NCI-H82 treated with DMSO at 0.1 percent for 48 hours (cell line): ENCODE results near the gene HOXD11.
A peak's percentile ranks its signal among the peaks of the same experiment; 100 is the strongest.

Source experiments
- DNase-seq: peaks from one replicate; lab custom pipeline; 2025; ENCODE audit not compliant: unreplicated experiment; lab: John Stamatoyannopoulos, UW

HOXD11 gene

DNA sequence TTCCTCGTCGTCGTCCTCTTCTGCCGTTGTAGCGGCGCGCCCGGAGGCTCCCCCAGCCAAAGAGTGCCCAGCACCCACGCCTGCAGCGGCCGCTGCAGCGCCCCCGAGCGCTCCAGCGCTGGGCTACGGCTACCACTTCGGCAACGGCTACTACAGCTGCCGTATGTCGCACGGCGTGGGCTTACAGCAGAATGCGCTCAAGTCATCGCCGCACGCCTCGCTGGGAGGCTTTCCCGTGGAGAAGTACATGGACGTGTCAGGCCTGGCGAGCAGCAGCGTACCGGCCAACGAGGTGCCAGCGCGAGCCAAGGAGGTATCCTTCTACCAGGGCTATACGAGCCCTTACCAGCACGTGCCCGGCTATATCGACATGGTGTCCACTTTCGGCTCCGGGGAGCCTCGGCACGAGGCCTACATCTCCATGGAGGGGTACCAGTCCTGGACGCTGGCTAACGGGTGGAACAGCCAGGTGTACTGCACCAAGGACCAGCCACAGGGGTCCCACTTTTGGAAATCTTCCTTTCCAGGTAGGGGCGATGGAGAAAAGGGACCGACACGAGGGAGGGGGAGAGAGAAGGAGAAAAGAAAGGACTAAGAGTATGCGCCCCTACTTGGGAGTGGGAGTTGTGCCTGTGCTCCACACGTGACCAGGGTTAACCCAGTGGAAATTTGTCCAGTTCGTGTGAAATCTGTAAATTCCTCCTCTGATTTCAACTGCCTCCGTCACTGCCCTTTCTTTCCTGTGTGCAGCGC is 13.8 kb upstream of the HOXD11 start:
- no peak for DNase-seq

DNA sequence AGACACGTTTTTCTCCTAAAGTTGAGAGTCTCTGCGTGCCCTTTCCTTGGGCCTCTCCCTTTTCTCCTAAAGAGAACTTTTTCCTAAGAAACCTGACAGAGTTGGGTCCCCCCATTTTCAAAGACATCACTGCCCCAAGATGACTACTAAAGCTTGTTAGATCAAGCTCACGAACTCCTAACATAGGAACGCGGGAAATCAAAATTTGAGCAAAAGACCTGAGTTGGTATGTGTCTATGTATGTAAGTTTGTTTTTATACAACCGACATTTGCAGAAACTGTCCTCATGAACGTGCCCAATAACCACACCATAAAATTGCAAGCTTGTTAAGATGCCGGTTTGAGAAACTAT is 13.2 kb upstream of the HOXD11 start:
- no peak for DNase-seq

- no peak for DNase-seq
Observed at GRCh38 chr2:176094349-176094748, 12.7 kb upstream of the HOXD11 start.

DNA sequence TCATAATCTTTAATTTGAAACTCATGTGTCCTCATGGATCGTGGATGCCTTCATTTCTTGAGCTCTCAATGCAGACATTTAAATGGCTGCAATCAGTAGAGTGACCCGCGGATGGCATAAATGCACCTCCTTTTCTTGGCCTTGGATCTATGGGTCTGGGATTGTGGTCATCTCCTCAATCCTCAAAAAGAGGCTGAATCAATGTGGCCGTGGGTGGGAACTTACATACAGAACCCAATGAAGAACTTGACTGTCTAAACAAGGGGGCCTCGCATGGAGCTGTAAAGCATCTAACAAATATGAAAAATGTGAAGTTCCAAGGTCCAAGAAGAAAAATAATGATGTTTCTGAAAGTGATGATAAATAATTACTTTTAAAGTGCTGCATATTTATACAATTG is 11.7 kb upstream of the HOXD11 start:
- no peak for DNase-seq

GRCh38 chr2:176096243-176096985 is 10.7 kb upstream of the HOXD11 start:
- no peak for DNase-seq

DNA sequence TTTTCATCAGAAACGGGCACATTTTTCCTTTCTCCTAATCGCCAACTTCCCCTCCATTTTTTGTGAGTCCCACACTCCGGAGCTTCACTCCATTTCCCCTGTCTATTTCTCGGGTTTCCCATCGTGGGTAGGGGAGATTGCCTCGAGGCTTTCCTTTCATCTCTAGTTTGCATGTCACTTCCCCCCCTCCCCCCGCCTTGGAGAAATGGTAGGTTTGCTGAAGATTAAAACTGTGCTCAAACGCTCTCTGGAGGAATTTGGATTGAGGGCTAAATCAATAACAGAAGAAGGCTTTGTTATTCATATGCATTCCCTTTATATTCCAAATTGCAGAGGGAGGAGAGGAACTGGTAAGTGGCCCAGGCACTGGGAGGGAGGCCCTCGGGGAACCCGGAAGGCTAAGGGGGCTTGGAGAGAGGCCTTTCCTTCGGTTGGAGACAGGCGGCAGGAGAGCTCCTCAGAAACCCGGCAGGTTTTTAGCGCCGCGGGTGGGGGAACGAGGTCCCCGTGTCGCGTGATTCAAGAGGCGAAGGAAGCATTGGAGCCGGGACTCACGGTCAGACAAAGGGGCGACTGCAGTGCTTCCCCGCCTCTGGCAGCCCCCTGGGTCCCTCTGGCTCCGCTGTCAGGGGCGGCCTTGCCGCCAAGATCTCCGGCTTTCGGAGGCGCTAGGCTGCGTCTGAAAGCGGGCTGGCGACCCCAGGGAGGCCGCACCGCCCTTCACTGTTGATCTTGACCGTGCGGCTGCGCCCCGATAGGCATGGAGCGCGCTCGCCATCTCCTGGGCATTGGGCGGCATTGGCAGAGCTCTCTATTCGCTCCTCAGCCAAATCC is 9.9 kb upstream of the HOXD11 start:
- DNase-seq, result peak; percentile 68

DNA sequence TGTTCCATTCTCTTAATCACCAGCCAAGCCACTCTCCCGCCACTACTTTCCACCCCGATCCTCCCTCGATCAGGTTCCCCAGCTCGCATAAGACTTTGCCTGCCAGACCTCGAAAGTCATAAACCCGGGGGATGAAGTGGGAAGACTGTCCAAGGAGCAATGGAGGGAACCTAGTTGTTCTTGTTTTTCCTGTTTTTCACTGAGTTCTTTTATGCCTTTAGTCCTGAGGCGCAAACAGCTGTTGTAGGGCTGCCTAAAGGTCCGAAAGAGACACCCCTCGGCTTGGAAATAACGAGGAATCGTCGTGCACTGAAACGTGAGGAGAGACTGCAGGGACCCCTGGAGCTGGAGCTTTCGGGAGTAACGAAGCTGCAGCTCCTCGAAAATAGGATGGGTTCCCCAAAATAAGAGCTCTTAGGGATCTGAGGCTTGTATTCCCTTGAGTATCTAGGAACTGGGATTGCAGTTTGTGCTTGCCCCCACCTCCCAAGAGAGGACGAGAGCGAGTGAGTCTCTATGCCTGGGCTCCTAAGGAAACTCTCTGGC is 9.2 kb upstream of the HOXD11 start:
- no peak for DNase-seq

GRCh38 chr2:176098366-176099158 is 8.5 kb upstream of the HOXD11 start:
- no peak for DNase-seq

- no peak for DNase-seq
Observed at GRCh38 chr2:176099159-176099727, 7.8 kb upstream of the HOXD11 start.

DNA sequence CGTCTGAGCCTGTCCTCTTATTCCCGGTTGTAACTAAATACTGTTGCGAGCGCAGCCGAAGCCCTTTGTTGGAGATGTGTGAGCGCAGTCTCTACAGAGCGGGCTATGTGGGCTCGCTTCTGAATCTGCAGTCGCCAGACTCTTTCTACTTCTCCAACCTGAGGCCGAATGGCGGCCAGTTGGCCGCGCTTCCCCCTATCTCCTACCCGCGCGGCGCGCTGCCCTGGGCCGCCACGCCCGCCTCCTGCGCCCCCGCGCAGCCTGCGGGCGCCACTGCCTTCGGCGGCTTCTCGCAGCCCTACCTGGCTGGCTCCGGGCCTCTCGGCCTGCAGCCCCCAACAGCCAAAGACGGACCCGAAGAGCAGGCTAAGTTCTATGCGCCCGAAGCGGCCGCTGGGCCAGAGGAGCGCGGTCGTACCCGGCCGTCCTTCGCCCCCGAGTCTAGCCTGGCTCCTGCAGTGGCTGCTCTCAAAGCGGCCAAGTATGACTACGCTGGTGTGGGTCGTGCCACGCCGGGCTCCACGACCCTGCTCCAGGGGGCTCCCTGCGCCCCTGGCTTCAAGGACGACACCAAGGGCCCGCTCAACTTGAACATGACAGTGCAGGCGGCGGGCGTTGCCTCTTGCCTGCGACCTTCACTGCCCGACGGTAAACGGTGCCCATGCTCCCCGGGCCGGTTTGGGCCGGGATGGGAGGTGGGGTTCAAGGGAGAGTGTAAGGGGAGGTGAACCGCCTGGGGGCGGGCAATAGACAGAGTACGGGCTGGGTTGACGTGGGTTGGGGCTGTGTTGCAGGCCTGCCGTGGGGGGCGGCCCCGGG is 7.1 kb upstream of the HOXD11 start, which contains the start of gene HOXD12:
Gene HOXD12 (plus strand): TSS at position 68 of the 819 bp plus-strand sequence. CDS start 7 bp downstream, at position 75.
- DNase-seq, result no peak

DNA sequence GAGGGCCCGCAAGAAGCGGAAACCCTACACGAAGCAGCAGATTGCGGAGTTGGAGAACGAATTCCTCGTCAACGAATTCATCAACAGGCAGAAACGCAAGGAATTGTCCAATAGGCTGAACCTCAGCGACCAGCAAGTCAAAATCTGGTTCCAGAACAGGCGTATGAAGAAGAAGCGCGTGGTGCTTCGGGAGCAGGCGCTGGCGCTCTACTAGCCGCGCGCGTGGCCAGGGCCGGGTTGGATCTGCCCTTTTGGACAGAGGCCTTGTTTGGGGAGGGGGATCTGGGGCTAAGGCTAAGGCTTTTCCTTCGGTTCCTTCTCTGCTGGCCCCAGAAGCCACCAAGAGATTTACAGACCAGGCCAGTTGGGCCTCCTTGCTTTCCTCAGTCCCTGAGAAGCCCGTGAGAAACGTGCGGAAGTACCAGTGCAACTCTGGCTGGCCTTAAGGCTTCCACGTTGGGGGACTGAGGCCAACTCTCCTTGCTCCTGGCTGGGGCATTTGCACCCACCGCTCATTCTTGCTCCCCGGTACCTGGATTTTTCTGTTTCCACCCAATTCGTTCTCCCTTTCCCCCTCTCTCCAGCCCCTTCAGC is 6.4 kb upstream of the HOXD11 start:
- DNase-seq, result no peak

GRCh38 chr2:176101216-176101830 is 5.8 kb upstream of the HOXD11 start:
- DNase-seq, result no peak

DNA sequence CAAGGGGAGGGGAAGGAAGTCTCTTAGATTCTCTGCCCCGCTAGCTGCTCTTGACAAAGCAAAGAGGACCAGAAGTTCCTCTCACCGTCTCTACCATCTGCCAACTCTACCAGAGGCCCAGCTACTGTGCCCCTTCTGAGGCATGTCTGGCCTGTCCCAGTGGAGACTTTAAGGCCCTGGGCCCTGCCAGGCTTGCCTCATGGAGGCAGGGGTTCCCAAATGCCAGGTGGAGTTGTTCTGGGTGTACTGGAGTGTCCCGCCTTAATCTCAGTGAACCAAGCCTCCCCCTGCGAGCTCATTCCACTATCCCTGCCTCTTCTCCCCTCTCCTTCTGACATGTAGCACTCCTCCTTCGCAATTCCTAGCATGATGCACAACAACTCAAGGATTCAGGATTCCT is 5.2 kb upstream of the HOXD11 start:
- no peak for DNase-seq

DNA sequence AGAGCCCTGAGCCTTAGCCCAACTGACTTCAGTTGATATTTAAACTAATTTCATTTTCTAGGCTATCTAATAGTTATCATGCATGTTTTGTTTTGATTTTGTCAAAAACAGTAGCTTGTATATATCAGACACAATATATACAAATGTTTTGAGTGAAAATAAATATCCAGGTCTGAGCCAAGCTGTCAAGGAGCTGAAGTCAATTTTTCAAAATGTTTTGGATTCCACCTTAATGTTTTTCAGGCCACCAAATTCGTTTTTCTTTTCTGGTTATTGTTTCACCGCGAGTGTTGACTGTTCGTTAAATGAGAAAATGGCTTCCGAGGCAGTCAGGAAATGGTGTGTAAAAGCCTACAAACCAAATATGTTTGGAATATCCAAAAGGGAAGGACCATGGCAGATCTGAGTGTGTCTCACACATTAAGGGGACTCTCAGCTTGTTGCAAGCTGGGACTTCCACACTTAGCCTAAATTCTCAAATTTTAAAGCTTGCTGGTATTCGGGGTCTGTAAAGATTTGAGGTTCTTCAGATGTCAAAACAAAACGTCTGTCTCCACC is 4.7 kb upstream of the HOXD11 start:
- DNase-seq, result no peak

DNA sequence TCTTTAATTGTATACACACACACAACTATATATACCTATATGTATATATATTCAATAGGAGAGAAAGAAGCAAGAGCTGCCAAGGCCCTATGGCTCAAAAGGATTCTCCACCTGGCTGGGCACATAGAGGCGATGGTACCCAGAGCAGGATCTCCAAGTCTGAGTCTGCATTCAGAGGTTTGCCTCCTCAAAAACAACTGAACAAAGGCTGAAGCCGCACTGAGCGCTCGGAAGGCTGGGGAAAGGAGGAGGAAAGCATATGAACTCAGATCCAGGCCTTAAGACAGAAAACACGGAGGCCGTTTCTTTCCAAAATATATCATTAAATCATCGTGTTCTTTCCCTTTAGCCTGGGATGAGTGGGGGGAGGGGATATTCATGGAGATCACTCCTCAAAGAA is 3.9 kb upstream of the HOXD11 start:
- no peak for DNase-seq

GRCh38 chr2:176103742-176104315 is 3.3 kb upstream of the HOXD11 start:
- DNase-seq, result no peak

- DNase-seq, result no peak
Observed at GRCh38 chr2:176104316-176105077, 2.6 kb upstream of the HOXD11 start.
